Pancreas (tissue), 10 donors: ENCODE results near the gene RNF208. TPM values are rescaled to one million over a fixed set of nuclear protein-coding genes. Genes with fewer than 3 reads are reported as not detected.

Experiments
- ATAC-seq, 4 donors: fragments of 200-7000 bp; cut with Tn5 transposase; one replicate each; pipeline versions ENCODE4 v1.8.0 to v1.9.1; 2020; ENCODE audit warnings: mild to moderate bottlenecking in 4 of 4, moderate library complexity in 4 of 4
- DNase-seq, 6 donors: peaks; one replicate each; pipeline ENCODE4 v3.0.0-alpha.2; 2020
- FAIRE-seq: peaks from 2 replicates; lab custom pipeline; 2012; peaks lifted over from hg19 to GRCh38; lab: Jason Lieb, UNC
- H3K27ac ChIP-seq, 4 donors: fragments of 200-600 bp; sonication (generic); 1 replicate in 3 of 4; 2 replicates in 1 of 4; pipeline versions ENCODE4 v1.5.0 to v1.8.0; 2020
- H3K27me3 ChIP-seq, 4 donors: fragments of 200-600 bp; one replicate each; pipeline ENCODE4 v1.8.0; 2021
- H3K36me3 ChIP-seq, 3 donors: fragments of 200-600 bp; sonication (generic) in 1 of 3; one replicate each; pipeline versions ENCODE4 v1.5.0 to v1.8.0; 2020 to 2021
- H3K4me1 ChIP-seq, 3 donors: fragments of 200-600 bp; one replicate each; pipeline ENCODE4 v1.8.0; 2021
- H3K4me3 ChIP-seq, 4 donors: fragments of 200-600 bp; sonication (generic) in 2 of 4; one replicate each; pipeline versions ENCODE4 v1.5.0 to v1.8.0; 2020 to 2021
- H3K9me3 ChIP-seq, 4 donors: fragments of 200-600 bp; one replicate each; pipeline ENCODE4 v1.8.0; 2021
- CTCF ChIP-seq, 4 donors: fragments of 200-600 bp; sonication (generic) in 3 of 4; IDR thresholded peaks; one replicate each; pipeline versions ENCODE4 v1.5.0 to v1.8.0; 2021; ENCODE audit warnings: antibody characterized with exemption in 4 of 4
- WGBS, 2 donors: extraction: QIAGEN DNeasy Blood & Tissue Kit; methylation state at CpG; one replicate each; pipeline ENCODE4 v1.1.7; 2013; 5-methylcytosine and 5-hydroxymethylcytosine counted together
- intact Hi-C, 3 donors: fragments of 100-400 bp; cut with DNase I; formaldehyde crosslinking; loops; one replicate each; pipeline versions ENCODE4 v1.11.1 to v1.14.2; 2022
- polyA plus RNA-seq, 2 donors: library from polyadenylated mRNA; stranded (reverse); fragments of 200-250 nt; gene quantifications; one replicate each; pipeline ENCODE4 v1.2.3, GENCODE V29; 2013
- total RNA-seq, 6 donors: library from RNA; stranded (reverse); fragmentation: NEBNext Ultra II Directional in 4 of 6; extraction: Animal tissue kit (Norgen Biotek cat#: 25700) in 4 of 6; gene quantifications; one replicate each; pipeline versions ENCODE4 v1.2.1 to v1.2.4, GENCODE V29; 2021 to 2023
- donor health status: healthy with polysubstance abuse.
- donor health status: DM: no; HTN: no; CAD: no; lungs with moderate emphysema.
- donor health status: DM: no; HTN: no; CAD: no.
- donor health status: control.
- donor health status: control.
- donor health status: Bipolar disorder and iron deficiency.
- donor health status: DM: yes; HTN: yes; CAD: no.
- donor health status: DM: no; HTN: no; CAD: no.
- donor health status: DM: no; HTN: no; CAD: no.
- donor health status: DM: yes; HTN: yes; CAD: no.

Gene RNF208
- total and polyA plus RNA-seq, 8 donors: 3.3 to 20.7 (median 3.4) TPM

- no peak for FAIRE-seq
- TF ChIP-seq CTCF (IDR thresholded peaks at IDR 0.05): no peak
- Histone ChIP-seq H3K4me3 (no peak overlapping the region), H3K4me1 (peaks cover 11 to 20% (median 16%) of the 10 kb centered on the region in 3 donors), H3K9me3 (no peaks in the 10 kb centered on the region), H3K36me3 (peaks cover 0 to 52% (median 42%) of the 10 kb centered on the region in 3 donors), H3K27me3 (no peaks in the 10 kb centered on the region), H3K27ac (no peak overlapping the region)
- WGBS, 2 donors: 92 to 96% methylated on average over 27 of the region's 27 CpGs
- no peak for DNase-seq
- ATAC-seq: no peak
- intact Hi-C loops: no loop called here
Observed at GRCh38 chr9:137183980-137184595, 38.0 kb downstream of the RNF208 start.

- Histone ChIP-seq H3K4me3 (no peak overlapping the region), H3K9me3 (no peaks in the 10 kb centered on the region), H3K4me1 (peaks cover 11 to 20% (median 16%) of the 10 kb centered on the region in 3 donors), H3K27ac (no peak overlapping the region), H3K27me3 (no peaks in the 10 kb centered on the region), H3K36me3 (peaks cover 0 to 52% (median 42%) of the 10 kb centered on the region in 3 donors)
- ATAC-seq (no peak), FAIRE-seq (no peak), DNase-seq (no peak)
- intact Hi-C loops: no loop called here
- no peak for TF ChIP-seq CTCF (IDR thresholded peaks at IDR 0.05)
- WGBS, 2 donors: 88 to 91% methylated on average over 17 of the region's 17 CpGs
Observed at GRCh38 chr9:137182836-137183235, 39.2 kb downstream of the RNF208 start.

- Histone ChIP-seq H3K4me3 (no peak overlapping the region), H3K9me3 (no peaks in the 10 kb centered on the region), H3K4me1 (peaks cover 3 to 9% (median 5%) of the 10 kb centered on the region in 3 donors), H3K27me3 (no peaks in the 10 kb centered on the region), H3K36me3 (peaks cover 0 to 52% (median 42%) of the 10 kb centered on the region in 3 donors), H3K27ac (no peak overlapping the region)
- FAIRE-seq (no peak), DNase-seq (no peak), ATAC-seq (no peak)
- no peak for TF ChIP-seq CTCF (IDR thresholded peaks at IDR 0.05)
- WGBS, 2 donors: 91 to 96% methylated on average over 20 to 22 of the region's 22 CpGs
- intact Hi-C loops: no loop called here
Observed at GRCh38 chr9:137181680-137182079, 40.4 kb downstream of the RNF208 start.

- Histone ChIP-seq H3K27ac (no peak overlapping the region), H3K9me3 (no peaks in the 10 kb centered on the region), H3K36me3 (peaks cover 0 to 52% (median 42%) of the 10 kb centered on the region in 3 donors), H3K27me3 (no peaks in the 10 kb centered on the region), H3K4me3 (no peak overlapping the region), H3K4me1 (no peaks in the 10 kb centered on the region)
- no peak for ATAC-seq
- no peak for DNase-seq
- FAIRE-seq: no peak
- intact Hi-C loops: no loop called here
- whole genome bisulfite sequencing, 2 donors: 95 to 96% methylated on average over 20 of the region's 20 CpGs
- TF ChIP-seq CTCF (IDR thresholded peaks at IDR 0.05): no peak
Observed at GRCh38 chr9:137180491-137180890, 41.5 kb downstream of the RNF208 start.

GRCh38 chr9:137179761-137180160 is 42.3 kb downstream of the RNF208 start:
- FAIRE-seq (no peak), ATAC-seq (no peak), DNase-seq (no peak)
- no peak for TF ChIP-seq CTCF (IDR thresholded peaks at IDR 0.05)
- intact Hi-C loops: no loop called here
- WGBS, 2 donors: 92 to 97% methylated on average over 16 to 17 of the region's 17 CpGs
- H3K27ac ChIP-seq: no peak overlapping the region
- no peak overlapping the region for H3K4me3 ChIP-seq
- peaks cover 0 to 47% (median 40%) of the 10 kb centered on the region in 3 donors for H3K36me3 ChIP-seq
- no peaks in the 10 kb centered on the region for H3K9me3 ChIP-seq
- no peaks in the 10 kb centered on the region for H3K27me3 ChIP-seq
- no peaks in the 10 kb centered on the region for H3K4me1 ChIP-seq
